HepG2 (cell line): ENCODE measurements around the gene ATRN. TPM values are rescaled to one million over a fixed set of nuclear protein-coding genes. Genes with fewer than 3 reads are reported as not detected.

Experiments
- CENPX ChIP-seq: sonication (generic); formaldehyde crosslinking; IDR thresholded peaks from 2 replicates; pipeline ENCODE4 v1.9.0; 2021; ENCODE audit warnings: mild to moderate bottlenecking, missing genetic modification reagents, moderate library complexity
- CHD4 ChIP-seq: fragments of 200-600 bp; sonication (generic); IDR thresholded peaks from 2 replicates; pipeline ENCODE4 v1.7.0; 2017; ENCODE audit warnings: mild to moderate bottlenecking, low read length, borderline replicate concordance
- EZH2 ChIP-seq: conservative IDR thresholded peaks from 2 replicates; pipeline ENCODE4 v1.6.1; 2012; ENCODE audit warnings: mild to moderate bottlenecking, low read depth, low read length, moderate library complexity
- NFIB ChIP-seq: sonication (generic); formaldehyde crosslinking; IDR thresholded peaks from 2 replicates; pipeline ENCODE4 v1.9.0; 2021; ENCODE audit warnings: missing genetic modification reagents, mild to moderate bottlenecking, borderline replicate concordance
- SSRP1 ChIP-seq: IDR thresholded peaks from 2 replicates; pipeline ENCODE4 v1.6.1; 2016; ENCODE audit warnings: control low read depth
- UBTF ChIP-seq: sonication (generic); formaldehyde crosslinking; IDR thresholded peaks from 2 replicates; pipeline ENCODE4 v1.4.0; 2020; ENCODE audit warnings: mild to moderate bottlenecking, missing genetic modification reagents
- ZBTB20 ChIP-seq: sonication (generic); formaldehyde crosslinking; IDR thresholded peaks from 2 replicates; pipeline ENCODE4 v1.8.1; 2023; ENCODE audit warnings: missing genetic modification reagents, low read depth, mild to moderate bottlenecking, borderline replicate concordance
- polyA plus RNA-seq, 8 experiments: library from polyadenylated mRNA; depleted of rRNA in 3 of 8; stranded (reverse) in 7 of 8; unstranded in 1 of 8; fragments of >200 nt; fragmentation: Illumina TruSeq in 4 of 8; extraction: Trizol in 4 of 8; gene quantifications; 2 replicates each; pipeline versions ENCODE4 v1.2.1 to v1.2.3, GENCODE V29; 2011 to 2016; ENCODE audit warnings: low read depth in 4 of 8, missing spikeins in 1 of 8, mixed read lengths in 1 of 8; ENCODE audit not compliant: insufficient read depth in 1 of 8
- total RNA-seq, 5 experiments: library from RNA; depleted of rRNA; stranded (reverse); fragments of >200 nt; fragmentation: Illumina TruSeq; extraction: Trizol; gene quantifications; 2 replicates each; pipeline ENCODE4 v1.2.3, GENCODE V29; 2016; ENCODE audit warnings: low read depth in 1 of 5
- TF ChIP-seq, protein P1 (sequence below): sonication (generic); formaldehyde crosslinking; IDR thresholded peaks from 2 replicates; pipeline ENCODE4 v1.5.1; 2020; ENCODE audit warnings: missing genetic modification reagents, mild to moderate bottlenecking, borderline replicate concordance

Gene ATRN
- total and polyA plus RNA-seq, 2 of the 13 experiments (the other 11 are each of a cell fraction or from before 2014, with no cell fraction given), result 44.2 to 81.1 TPM

GRCh38 chr20:3470208-3470626, 601 bp upstream of the ATRN start (continued):
- TF ChIP-seq, protein P1, sequence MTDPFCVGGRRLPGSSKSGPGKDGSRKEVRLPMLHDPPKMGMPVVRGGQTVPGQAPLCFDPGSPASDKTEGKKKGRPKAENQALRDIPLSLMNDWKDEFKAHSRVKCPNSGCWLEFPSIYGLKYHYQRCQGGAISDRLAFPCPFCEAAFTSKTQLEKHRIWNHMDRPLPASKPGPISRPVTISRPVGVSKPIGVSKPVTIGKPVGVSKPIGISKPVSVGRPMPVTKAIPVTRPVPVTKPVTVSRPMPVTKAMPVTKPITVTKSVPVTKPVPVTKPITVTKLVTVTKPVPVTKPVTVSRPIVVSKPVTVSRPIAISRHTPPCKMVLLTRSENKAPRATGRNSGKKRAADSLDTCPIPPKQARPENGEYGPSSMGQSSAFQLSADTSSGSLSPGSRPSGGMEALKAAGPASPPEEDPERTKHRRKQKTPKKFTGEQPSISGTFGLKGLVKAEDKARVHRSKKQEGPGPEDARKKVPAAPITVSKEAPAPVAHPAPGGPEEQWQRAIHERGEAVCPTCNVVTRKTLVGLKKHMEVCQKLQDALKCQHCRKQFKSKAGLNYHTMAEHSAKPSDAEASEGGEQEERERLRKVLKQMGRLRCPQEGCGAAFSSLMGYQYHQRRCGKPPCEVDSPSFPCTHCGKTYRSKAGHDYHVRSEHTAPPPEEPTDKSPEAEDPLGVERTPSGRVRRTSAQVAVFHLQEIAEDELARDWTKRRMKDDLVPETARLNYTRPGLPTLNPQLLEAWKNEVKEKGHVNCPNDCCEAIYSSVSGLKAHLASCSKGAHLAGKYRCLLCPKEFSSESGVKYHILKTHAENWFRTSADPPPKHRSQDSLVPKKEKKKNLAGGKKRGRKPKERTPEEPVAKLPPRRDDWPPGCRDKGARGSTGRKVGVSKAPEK (CRISPR knock-in tag), result no peak
- TF ChIP-seq CENPX (CRISPR knock-in tag) (no peak), CHD4 (peak; percentile 47; the same call in 1 of the 2 replicates), NFIB (CRISPR knock-in tag) (0 out of 2 replicates have a peak, but pooled peaks have one; percentile 85), SSRP1 (peak; percentile 35; the same call in 1 of the 2 replicates), EZH2 (no peak), UBTF (CRISPR knock-in tag) (no peak), ZBTB20 (0 out of 2 replicates have a peak, but pooled peaks have one; percentile 4)
